A673 (cell line): ENCODE measurements around the gene KCNQ4. TPM values are rescaled to one million over a fixed set of nuclear protein-coding genes. Genes with fewer than 3 reads are reported as not detected.

ENCODE experiments used
- BruUV-seq: library from RNA; stranded (reverse); fragments of 400-500 nt; replicated peaks from 2 replicates; lab custom pipeline; 2021; lab: Mats Ljungman, UMichigan
- CTCF ChIA-PET: fragments of 300-600 bp; sonication (Branson Sonifier 250); formaldehyde crosslinking; loops from one replicate; lab custom pipeline; 2022; ENCODE audit warnings: antibody characterized with exemption; lab: Charles Lee
- POLR2A ChIA-PET: fragments of 300-600 bp; sonication (Branson Sonifier 250); formaldehyde crosslinking; loops from one replicate; lab custom pipeline; 2022; ENCODE audit warnings: antibody characterized with exemption; ENCODE audit not compliant: low non-redundant PET; lab: Charles Lee
- DNase-seq: peaks from one replicate; pipeline ENCODE4 v3.0.0-alpha.2; 2015; ENCODE audit warnings: low spot score
- H3K27ac ChIP-seq: fragments of 200-600 bp; sonication (generic); 2 replicates; pipeline ENCODE4 v1.5.1; 2016; ENCODE audit warnings: mixed run types, low read depth, mild to moderate bottlenecking, mixed read lengths, antibody characterized with exemption, low read length; ENCODE audit not compliant: poor library complexity, severe bottlenecking
- H3K27me3 ChIP-seq: fragments of 200-600 bp; sonication (generic); replicated peaks from 2 replicates; pipeline ENCODE4 v1.6.1; 2017; ENCODE audit warnings: mixed run types, low read depth, mild to moderate bottlenecking, mixed read lengths, antibody characterized with exemption, low read length; ENCODE audit not compliant: insufficient read depth, poor library complexity
- H3K36me3 ChIP-seq: fragments of 200-600 bp; sonication (generic); 2 replicates; pipeline ENCODE4 v1.6.1; 2016; ENCODE audit warnings: mixed run types, mild to moderate bottlenecking, mixed read lengths, antibody characterized with exemption, low read length; ENCODE audit not compliant: insufficient read depth, poor library complexity, severe bottlenecking
- H3K4me1 ChIP-seq: fragments of 200-600 bp; sonication (generic); 2 replicates; pipeline ENCODE4 v1.6.1; 2017; ENCODE audit warnings: mixed run types, mild to moderate bottlenecking, mixed read lengths, antibody characterized with exemption, low read length; ENCODE audit not compliant: insufficient read depth, poor library complexity, severe bottlenecking
- H3K4me3 ChIP-seq: fragments of 200-600 bp; sonication (generic); 2 replicates; pipeline ENCODE4 v1.5.1; 2016; ENCODE audit warnings: low read depth, mixed run types, mild to moderate bottlenecking, mixed read lengths, low read length; ENCODE audit not compliant: poor library complexity, severe bottlenecking
- H3K9me3 ChIP-seq: fragments of 200-600 bp; sonication (generic); 2 replicates; pipeline ENCODE4 v1.6.1; 2016; ENCODE audit warnings: mixed run types, low read depth, mild to moderate bottlenecking, mixed read lengths, antibody characterized with exemption, low read length; ENCODE audit not compliant: poor library complexity, severe bottlenecking
- EZH2 ChIP-seq: fragments of 200-600 bp; sonication (generic); IDR thresholded peaks from 2 replicates; pipeline ENCODE4 v1.6.1; 2017; ENCODE audit warnings: borderline replicate concordance, low read depth, mild to moderate bottlenecking, mixed read lengths, antibody characterized with exemption, low read length; ENCODE audit not compliant: poor library complexity, severe bottlenecking
- intact Hi-C: fragments of 100-400 bp; cut with micrococcal nuclease; formaldehyde crosslinking; loops from one replicate; pipeline ENCODE4 v1.10.0; 2022; ENCODE audit not compliant: unreplicated experiment
- total RNA-seq: library from RNA; stranded (reverse); gene quantifications from 2 replicates; pipeline ENCODE4 v1.2.3, GENCODE V29; 2021
- TF ChIP-seq, protein P1 (sequence below): fragments of 300-800, 200-600 bp; sonication (generic); conservative IDR thresholded peaks from 2 replicates; pipeline ENCODE4 v1.5.1; 2017; ENCODE audit warnings: low read depth, mild to moderate bottlenecking, antibody characterized with exemption, low read length, moderate library complexity, mixed read lengths

KCNQ4 gene
- total RNA-seq, 1 experiment from 2014 or later, result 0.62 TPM

DNA sequence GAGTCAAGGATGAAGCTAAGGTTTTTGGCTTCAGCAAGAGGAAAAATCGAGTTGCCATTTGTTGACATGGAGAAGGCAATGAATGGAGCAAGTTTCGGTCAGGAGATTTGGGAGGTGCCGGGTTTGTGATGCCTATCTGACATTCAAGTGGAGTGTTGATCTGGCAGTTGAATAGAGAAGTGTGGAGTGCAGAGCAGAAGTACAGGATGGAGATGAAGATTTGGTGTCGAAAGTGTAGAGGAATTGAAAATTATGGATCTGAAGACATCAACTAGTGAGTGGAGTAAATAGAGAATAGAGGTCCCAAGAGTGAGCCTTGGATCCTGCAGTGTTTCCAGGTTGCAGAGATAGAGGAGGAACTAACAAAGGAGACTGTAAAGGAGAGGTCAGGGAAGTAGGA lies 52.7 kb downstream of the KCNQ4 start:
- Histone ChIP-seq H3K9me3 (no peaks in the 10 kb centered on the region), H3K36me3 (no peaks in the 10 kb centered on the region), H3K27me3 (no peaks in the 10 kb centered on the region), H3K4me3 (no peak overlapping the region), H3K27ac (no peak overlapping the region), H3K4me1 (no peaks in the 10 kb centered on the region)
- no peak for DNase-seq
- POLR2A ChIA-PET, result no interaction called here
- no TSS peak for BruUV-seq
- intact Hi-C loops, result no loop called here
- CTCF ChIA-PET, result no interaction called here
- TF ChIP-seq, protein P1, sequence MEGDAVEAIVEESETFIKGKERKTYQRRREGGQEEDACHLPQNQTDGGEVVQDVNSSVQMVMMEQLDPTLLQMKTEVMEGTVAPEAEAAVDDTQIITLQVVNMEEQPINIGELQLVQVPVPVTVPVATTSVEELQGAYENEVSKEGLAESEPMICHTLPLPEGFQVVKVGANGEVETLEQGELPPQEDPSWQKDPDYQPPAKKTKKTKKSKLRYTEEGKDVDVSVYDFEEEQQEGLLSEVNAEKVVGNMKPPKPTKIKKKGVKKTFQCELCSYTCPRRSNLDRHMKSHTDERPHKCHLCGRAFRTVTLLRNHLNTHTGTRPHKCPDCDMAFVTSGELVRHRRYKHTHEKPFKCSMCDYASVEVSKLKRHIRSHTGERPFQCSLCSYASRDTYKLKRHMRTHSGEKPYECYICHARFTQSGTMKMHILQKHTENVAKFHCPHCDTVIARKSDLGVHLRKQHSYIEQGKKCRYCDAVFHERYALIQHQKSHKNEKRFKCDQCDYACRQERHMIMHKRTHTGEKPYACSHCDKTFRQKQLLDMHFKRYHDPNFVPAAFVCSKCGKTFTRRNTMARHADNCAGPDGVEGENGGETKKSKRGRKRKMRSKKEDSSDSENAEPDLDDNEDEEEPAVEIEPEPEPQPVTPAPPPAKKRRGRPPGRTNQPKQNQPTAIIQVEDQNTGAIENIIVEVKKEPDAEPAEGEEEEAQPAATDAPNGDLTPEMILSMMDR, result no peak

DNA sequence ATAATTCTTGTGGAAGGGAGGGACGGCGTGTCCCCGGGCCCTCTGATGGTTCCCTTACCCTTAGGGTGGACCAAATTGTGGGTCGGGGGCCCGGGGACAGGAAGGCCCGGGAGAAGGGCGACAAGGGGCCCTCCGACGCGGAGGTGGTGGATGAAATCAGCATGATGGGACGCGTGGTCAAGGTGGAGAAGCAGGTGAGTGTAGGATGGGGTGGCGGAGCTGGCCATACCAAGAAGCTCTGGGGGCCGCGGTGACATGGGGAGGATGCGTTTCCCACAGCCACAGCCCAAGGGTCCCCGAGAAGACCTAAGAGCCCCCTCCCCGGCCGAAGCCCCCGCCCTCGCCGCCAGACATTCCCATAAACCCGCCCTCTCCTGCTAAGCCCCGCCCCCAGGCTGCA lies 54.0 kb downstream of the KCNQ4 start:
- no TSS peak for BruUV-seq

DNA sequence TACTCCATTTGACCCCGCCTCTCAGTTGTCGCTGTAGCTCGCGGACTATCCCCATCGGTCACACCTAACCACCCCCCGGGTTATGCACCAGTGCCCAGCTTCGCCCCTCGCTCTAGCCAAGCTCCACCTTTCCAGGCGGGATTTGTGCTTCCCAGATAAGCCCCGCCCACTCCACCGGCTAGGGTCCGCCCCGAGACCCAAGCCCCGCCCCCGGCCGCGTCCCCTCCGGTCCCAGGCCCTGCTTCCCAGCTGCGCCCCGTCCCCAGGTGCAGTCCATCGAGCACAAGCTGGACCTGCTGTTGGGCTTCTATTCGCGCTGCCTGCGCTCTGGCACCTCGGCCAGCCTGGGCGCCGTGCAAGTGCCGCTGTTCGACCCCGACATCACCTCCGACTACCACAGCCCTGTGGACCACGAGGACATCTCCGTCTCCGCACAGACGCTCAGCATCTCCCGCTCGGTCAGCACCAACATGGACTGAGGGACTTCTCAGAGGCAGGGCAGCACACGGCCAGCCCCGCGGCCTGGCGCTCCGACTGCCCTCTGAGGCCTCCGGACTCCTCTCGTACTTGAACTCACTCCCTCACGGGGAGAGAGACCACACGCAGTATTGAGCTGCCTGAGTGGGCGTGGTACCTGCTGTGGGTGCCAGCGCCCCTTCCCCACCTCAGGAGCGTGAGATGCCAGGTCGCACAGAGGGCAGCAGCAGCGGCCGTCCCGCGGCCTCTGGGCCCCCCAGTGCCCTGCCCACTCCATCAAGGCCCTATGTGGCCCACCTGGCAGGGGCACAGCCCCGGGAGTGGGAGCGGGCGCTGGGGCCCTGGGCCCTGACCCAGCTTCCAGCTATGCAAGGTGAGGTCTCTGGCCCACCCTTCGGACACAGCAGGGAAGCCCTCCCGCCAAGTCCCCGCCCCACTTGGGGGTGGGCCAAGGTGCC lies 54.7 kb downstream of the KCNQ4 start:
- CTCF ChIA-PET, result interaction anchor here (0.6 kb wide), 1 partner anchor 110 kb away, joined by 4 read pairs; no protein-coding TSS in a partner anchor
- no TSS peak for BruUV-seq
- Histone ChIP-seq H3K4me3 (no peak overlapping the region), H3K4me1 (no peaks in the 10 kb centered on the region), H3K27me3 (no peaks in the 10 kb centered on the region), H3K9me3 (no peaks in the 10 kb centered on the region), H3K27ac (no peak overlapping the region), H3K36me3 (no peaks in the 10 kb centered on the region)
- TF ChIP-seq, protein P1, result no peak
- intact Hi-C loops, result no loop called here
- POLR2A ChIA-PET, result no interaction called here
- no peak for DNase-seq

More for the DNA sequence above, 54.0 kb downstream of the KCNQ4 start:
- Histone ChIP-seq H3K27me3 (no peaks in the 10 kb centered on the region), H3K4me3 (no peak overlapping the region), H3K36me3 (no peaks in the 10 kb centered on the region), H3K4me1 (no peaks in the 10 kb centered on the region), H3K27ac (no peak overlapping the region), H3K9me3 (no peaks in the 10 kb centered on the region)
- ChIA-PET POLR2A (no interaction called here), CTCF (interaction anchor here (0.6 kb wide), 1 partner anchor 111 kb away, joined by 4 read pairs; no protein-coding TSS in a partner anchor)
- no peak for DNase-seq
- no peak for TF ChIP-seq EZH2
- TF ChIP-seq, protein P1, result no peak
- intact Hi-C loops, result no loop called here
